LoVo (cell line): ENCODE measurements around the gene DBNL.
A peak's percentile ranks its signal among the peaks of the same experiment; 100 is the strongest.

ENCODE experiments used
- DNase-seq: peaks from one replicate; pipeline ENCODE4 v3.0.0-alpha.2; 2016; ENCODE audit warnings: low spot score

DBNL gene

GRCh38 chr7:44062180-44062902 lies 17.8 kb downstream of the DBNL start:
- DNase-seq = no peak

DNA sequence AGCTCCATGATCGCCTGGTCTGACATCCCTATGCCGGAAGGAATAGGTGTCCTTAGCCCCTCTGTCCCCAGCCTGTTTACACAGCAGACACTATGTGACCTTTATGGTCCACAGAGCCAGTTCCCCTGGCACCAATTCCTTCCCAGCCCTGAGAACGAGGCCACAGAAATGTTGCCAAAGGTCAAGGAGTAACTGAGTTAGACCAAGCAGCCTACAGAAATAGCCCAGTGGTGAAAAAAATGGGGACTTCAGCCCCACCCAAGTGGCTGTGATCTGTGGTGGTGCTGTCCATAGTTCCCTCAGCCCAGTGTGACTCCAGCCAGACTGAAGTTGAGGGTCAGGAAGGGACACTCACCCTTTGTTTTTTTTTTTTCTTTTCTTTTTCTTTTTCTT lies 18.4 kb downstream of the DBNL start:
- no peak for DNase-seq

DNA sequence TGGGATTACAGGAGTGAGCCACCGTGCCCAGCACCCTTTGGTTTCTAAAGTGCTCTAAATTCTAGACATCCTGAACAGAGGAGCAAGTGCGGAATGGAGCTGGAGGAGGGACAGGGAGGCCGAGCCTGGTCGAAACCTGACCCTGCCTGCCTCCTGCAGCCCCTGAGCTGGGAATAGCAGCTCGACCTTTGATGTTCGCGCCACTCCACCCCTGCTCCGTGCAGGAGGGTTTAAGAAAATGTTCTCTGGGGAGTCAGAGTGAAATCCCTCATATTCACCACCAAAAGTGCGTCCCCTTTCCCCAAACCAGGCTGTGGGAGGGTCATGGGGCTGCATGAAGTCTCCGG lies 19.0 kb downstream of the DBNL start:
- DNase-seq = no peak

DNA sequence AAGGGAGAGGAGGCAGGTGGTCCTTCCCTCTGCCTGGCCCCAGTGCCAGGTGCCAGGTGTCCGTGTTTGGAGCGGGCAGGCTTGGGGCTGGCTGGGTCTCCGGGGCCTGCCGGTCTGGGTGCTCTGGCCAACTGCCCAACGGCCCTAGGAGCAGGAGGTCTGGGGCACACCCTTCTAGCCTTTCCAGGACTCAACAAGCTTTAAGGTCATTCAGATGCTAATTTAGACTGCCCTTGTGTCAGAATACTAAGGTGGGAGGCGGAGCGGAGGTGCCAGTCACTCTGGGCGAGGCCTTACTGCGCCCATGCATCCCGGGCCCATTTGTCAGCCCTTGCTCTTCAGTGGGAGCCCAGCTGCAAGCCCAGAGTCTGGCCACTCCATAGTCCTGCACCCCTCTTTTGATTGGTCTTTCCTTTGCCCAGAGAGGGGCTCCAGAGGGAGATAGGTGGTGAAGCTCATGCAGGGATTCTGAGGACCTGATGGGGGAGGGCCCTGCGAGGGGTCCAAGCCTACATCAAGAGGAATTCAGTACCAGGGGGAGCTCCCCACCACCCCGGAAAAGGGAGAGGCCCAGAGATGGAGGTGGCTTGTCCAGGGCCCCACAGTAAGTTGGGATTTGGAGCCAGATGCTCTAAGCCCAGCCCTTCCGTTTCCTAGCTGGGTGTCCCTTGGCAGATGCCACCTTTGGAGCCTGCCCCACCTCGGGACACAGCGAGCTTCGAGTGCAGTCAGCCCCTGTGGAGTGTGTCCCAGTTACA lies 19.6 kb downstream of the DBNL start:
- no peak for DNase-seq

- DNase-seq = no peak
Measured at GRCh38 chr7:44064791-44065430, 20.4 kb downstream of the DBNL start.

DNA sequence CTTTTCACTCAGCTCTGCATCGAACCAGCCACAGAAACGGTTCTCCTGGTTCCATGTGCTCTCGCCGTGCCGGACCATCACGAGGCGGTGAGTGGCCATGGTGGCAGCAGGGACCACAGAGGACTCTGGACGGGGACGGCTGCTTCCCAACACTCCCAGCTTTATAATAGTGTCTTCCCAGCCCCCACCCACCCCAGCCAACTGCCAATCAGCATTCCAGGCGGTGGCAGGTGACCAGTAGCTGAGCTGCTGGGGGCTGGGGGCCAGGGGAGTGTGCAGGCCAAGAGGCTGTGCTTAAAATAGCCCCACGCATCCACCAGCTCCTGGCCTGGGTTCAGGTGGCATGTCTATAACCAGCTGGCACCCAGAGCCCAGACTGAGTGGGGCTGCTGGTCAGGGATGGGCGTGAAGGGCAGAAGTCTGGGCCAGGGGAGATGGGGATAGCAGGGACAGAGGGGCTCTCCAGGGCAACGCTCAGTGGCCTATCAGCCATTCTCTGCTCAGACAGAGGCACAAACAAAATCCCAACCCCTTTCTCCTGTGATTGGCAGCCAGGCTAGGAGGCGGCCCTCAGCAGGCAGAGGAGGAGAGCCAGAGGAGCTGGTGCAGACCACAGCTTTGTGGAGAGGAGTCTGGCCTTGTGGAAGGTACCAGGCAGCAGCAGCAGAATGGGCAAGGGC lies 21.1 kb downstream of the DBNL start, which contains the start of gene PGAM2:
Gene PGAM2, minus strand, starts transcription at position 137 of the 680 bp plus-strand sequence. Its CDS starts 38 bp downstream, at position 99.
- DNase-seq = no peak

DNA sequence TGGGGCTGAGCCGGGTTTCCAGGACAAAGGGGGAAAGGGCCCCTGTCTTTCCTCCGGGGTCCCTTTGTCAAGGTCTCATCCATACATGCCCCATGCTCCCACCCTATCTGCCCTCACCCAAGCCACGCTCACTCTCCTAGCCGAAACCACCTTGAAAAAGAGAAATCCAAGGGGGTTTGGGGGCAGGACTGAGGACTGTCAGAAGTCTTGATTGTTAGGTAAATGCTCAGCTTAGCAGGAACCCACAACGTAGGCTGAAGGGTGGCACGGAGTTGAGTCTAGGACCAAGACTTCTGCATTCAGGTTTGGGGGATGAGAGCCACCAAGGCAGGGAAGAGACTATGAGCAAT lies 21.6 kb downstream of the DBNL start:
- DNase-seq = no peak

DNA sequence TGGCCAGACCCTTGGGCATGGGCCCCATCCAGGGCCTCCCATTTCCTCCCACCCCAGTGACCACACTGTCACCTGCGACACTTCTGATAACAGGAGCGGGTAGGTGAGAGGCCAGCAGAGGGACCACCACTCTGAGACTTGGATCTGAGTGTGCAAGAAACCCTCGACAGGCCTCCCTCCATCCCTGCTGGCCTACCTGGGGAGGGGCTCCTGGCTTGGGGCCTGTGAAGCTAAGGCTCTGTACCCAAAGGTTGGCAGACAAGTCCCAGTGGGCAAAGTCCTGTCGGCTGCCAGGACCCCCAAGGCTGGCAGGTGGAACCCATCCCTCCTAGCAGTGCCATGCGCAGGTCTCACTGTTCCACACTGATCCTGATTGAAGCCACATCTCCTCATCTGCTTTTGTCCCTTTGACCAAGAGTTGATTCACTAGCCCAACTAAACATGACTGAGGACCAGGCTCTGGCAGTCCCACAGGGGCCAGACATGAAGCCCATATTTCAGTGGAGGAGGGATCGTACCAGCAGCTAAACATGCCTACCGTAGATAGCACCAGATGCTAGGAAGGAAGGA lies 22.1 kb downstream of the DBNL start:
- no peak for DNase-seq

DNA sequence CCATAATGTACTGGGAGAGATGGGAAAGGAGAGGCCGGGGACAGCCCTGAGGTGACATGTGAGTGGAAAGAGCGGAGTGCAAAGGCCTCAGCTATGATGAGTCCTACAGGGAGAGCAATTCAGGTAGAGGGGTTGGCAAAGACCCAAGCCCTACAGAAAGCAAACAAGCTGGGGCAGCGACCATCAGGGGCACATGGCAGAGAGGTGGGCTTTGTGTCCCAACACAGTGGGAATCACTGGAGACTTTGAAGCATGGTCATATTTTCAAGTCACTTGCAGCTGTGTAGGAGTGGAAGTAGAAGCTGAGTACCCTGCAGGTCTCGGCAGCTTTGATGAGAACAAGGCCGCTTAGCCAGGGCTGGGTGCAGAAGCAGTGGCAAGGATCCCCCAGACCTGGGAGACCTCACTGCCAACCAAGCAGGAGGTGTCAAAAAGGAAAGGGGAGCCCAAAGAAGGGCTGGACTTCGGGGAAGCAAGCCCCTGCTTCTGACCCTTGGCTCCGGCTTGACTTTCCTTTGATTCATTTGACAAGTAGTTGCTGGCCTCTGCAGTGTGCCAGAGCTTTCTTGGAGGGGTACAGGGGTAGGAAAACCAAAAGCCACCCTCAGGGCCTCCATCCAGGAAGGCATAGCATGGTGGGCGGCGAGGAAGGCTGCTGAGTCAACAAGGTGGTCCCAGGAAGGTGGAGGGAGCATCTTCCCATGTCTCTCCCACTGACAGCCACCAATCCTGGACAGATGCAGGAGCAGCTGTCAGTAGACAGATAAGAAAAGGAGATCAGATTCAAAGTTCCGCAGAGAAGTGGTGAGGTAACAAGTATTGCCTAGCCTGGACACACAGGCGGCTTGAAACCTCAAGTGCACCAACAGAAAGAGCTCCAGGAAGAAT lies 22.8 kb downstream of the DBNL start:
- DNase-seq = no peak

- DNase-seq = no peak
Measured at GRCh38 chr7:44068054-44068453, 23.6 kb downstream of the DBNL start.

DNA sequence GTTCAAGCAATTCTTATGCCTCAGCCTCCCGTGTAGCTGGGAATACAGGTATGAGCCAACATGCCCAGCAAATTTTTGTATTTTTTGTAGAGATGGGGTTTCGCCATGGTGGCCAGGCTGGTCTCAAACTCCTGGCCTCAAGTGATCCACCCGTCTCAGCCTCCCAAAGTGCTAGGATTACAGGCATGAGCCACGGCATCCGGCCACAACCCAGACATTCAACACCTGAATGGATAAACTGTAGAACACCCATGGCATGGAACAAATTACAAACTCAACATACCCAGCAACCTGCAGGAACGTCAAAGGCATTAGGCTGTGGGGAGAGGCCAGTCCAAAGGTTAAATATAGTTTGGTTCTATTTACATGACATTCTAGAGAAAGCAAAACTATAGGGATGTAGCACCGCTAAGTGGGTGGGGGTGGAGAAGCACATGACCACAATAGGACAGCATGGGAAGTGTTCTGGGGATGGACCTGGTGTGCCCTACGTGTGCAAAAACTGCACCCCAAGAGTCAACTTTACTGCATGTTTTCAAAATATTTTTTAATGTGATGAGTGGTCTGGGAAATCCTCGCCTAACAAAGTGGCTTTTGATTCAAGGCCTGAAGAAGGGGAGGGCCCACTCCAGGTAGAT lies 27.3 kb downstream of the DBNL start:
- DNase-seq = no peak

- peak; percentile 68 for DNase-seq
Measured at GRCh38 chr7:44072364-44073231, 28.1 kb downstream of the DBNL start.

DNA sequence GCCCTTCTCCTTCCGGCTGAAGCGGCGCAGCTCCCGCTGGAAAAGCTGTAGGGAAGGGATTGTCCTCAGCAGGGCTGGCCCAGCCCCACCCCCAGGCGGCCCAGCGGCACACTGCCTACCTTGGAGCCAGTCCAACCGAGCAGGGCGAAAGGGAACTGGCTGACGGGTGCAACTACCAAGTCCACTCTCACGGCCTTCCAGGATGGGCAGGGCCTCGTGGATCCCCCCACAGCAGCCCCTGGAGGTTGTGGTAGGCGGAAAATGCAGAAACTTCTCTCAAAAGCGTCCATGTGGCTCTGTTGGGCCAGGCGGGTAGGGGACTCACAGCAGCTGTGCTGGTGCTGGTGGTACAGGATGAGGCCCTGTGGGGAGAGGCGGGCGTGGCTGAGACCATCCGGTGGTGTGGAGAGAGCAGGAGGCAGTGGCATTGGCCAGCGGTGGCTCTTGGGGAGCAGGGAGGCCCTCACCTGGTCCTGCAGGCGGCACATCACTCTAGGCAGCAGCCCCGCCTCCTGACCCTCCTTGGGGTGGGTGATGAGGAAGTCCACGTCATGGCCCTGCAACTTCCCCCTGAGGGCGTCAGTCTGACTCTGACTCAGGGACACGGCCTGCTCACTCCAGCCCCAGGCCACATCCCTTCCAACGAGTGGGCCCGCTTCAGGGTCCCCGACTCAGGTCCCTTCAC lies 29.3 kb downstream of the DBNL start:
- no peak for DNase-seq

DNA sequence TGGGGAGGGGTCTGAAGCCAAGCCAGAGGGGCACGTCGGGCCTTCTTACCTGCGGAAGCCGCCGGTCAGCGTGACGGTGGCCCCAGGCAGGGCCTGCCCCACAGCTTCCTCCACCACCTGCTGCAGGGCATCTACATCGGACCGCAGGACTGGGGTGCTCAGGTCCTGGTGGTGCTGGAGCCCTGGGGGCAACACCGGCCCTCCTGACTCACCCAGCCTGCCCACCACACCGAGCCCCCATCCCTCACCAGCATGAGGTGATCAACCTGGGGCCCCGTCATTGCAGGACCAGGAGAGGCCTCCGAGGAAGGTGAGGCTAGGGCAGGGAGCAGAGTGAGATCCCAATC lies 29.8 kb downstream of the DBNL start:
- no peak for DNase-seq

GRCh38 chr7:44075296-44076075 lies 31.0 kb downstream of the DBNL start:
- DNase-seq = no peak

- DNase-seq = no peak
Measured at GRCh38 chr7:44076101-44076895, 31.8 kb downstream of the DBNL start.

GRCh38 chr7:44077061-44077460 lies 32.6 kb downstream of the DBNL start:
- no peak for DNase-seq

- DNase-seq = no peak
Measured at GRCh38 chr7:44077681-44078091, 33.2 kb downstream of the DBNL start.
